HEK293T (cell line): Measurements from ENCODE around the gene SIPA1L3.

Experiments
- ARNT ChIP-seq: fragments of 450-650 bp; IDR thresholded peaks from 2 replicates; pipeline ENCODE4 v1.6.1; 2017; ENCODE audit warnings: mild to moderate bottlenecking
- ELF4 ChIP-seq: fragments of 450-650 bp; IDR thresholded peaks from 2 replicates; pipeline ENCODE4 v1.6.1; 2017; ENCODE audit warnings: antibody characterized with exemption
- FOXK2 ChIP-seq: fragments of 450-650 bp; IDR thresholded peaks from 2 replicates; pipeline ENCODE4 v1.6.1; 2016; ENCODE audit warnings: mild to moderate bottlenecking
- FOXM1 ChIP-seq: fragments of 450-650 bp; IDR thresholded peaks from 2 replicates; pipeline ENCODE4 v1.6.1; 2017; ENCODE audit warnings: mild to moderate bottlenecking, borderline replicate concordance
- HDGF ChIP-seq: fragments of 450-650 bp; IDR thresholded peaks from 2 replicates; pipeline ENCODE4 v1.6.1; 2017; ENCODE audit warnings: antibody characterized with exemption, borderline replicate concordance
- L3MBTL2 ChIP-seq: fragments of 450-650 bp; conservative IDR thresholded peaks from 2 replicates; pipeline ENCODE4 v1.6.1; 2016; ENCODE audit warnings: mild to moderate bottlenecking
- LEF1 ChIP-seq: fragments of 450-650 bp; IDR thresholded peaks from 2 replicates; pipeline ENCODE4 v1.6.1; 2017; ENCODE audit warnings: mild to moderate bottlenecking, borderline replicate concordance
- SP1 ChIP-seq: fragments of 450-650 bp; IDR thresholded peaks from 2 replicates; pipeline ENCODE4 v1.6.1; 2017
- TARDBP ChIP-seq: fragments of 450-650 bp; IDR thresholded peaks from 2 replicates; pipeline ENCODE4 v1.6.1; 2016
- ZNF384 ChIP-seq: fragments of 450-650 bp; IDR thresholded peaks from 2 replicates; pipeline ENCODE4 v1.6.1; 2016

GRCh38 chr19:37914908-37915307, 7.9 kb downstream of the SIPA1L3 start:
- no peak for TF ChIP-seq ARNT
- no peak for TF ChIP-seq LEF1
- TF ChIP-seq L3MBTL2 = no peak
- no peak for TF ChIP-seq HDGF
- TF ChIP-seq FOXK2 = no peak
- no peak for TF ChIP-seq SP1
- TF ChIP-seq ELF4 = no peak
- TF ChIP-seq TARDBP = no peak
- no peak for TF ChIP-seq ZNF384
- TF ChIP-seq FOXM1 = no peak
